Measurements from ENCODE around the gene DPH2.

Gene DPH2

GRCh38 chr1:43997295-43997999 lies 27.6 kb downstream of the DPH2 start:
- Histone ChIP-seq H3K9me3 (ENCODE audit: insufficient read depth, low read length) (no peaks in the 10 kb centered on the region), H3K4me3 (ENCODE audit: low read length) (no peak overlapping the region), H3K4me2 (ENCODE audit: low read length) (no peak overlapping the region), H3K9ac (ENCODE audit: low read length) (no peak overlapping the region), H4K20me1 (ENCODE audit: insufficient read depth, low read length) (no peaks in the 10 kb centered on the region), H3K27me3 (ENCODE audit: low read depth, low read length) (no peaks in the 10 kb centered on the region), H3K36me3 (replicated peaks; ENCODE audit: low read depth, low read length) (no peaks in the 10 kb centered on the region), H3K4me1 (ENCODE audit: low read length) (peaks cover 7% of the 10 kb centered on the region; the same call in 1 of the 2 replicates), H2AFZ (ENCODE audit: low read depth, low read length) (no peak overlapping the region), H3K27ac (ENCODE audit: low read length) (no peak overlapping the region), H3K79me2 (ENCODE audit: low read length) (no peaks in the 10 kb centered on the region)
- TF ChIP-seq EZH2phosphoT487 (IDR thresholded peaks at IDR 0.05; ENCODE audit: low read depth): no peak
- no peak for TF ChIP-seq CTCF (IDR thresholded peaks at IDR 0.05; ENCODE audit: low read depth, low read length)

GRCh38 chr1:43998000-43998378 lies 28.2 kb downstream of the DPH2 start:
- no peaks in the 10 kb centered on the region for H3K79me2 ChIP-seq (ENCODE audit: low read length)
- H3K9ac ChIP-seq (ENCODE audit: low read length): no peak overlapping the region
- H3K27ac ChIP-seq (ENCODE audit: low read length): no peak overlapping the region
- no peaks in the 10 kb centered on the region for H3K9me3 ChIP-seq (ENCODE audit: insufficient read depth, low read length)
- H3K4me1 ChIP-seq (ENCODE audit: low read length): peaks cover 7% of the 10 kb centered on the region; the same call in 1 of the 2 replicates
- TF ChIP-seq CTCF (IDR thresholded peaks at IDR 0.05; ENCODE audit: low read depth, low read length): no peak
- no peak for TF ChIP-seq EZH2phosphoT487 (IDR thresholded peaks at IDR 0.05; ENCODE audit: low read depth)
- H3K27me3 ChIP-seq (ENCODE audit: low read depth, low read length): no peaks in the 10 kb centered on the region
- no peak overlapping the region for H3K4me2 ChIP-seq (ENCODE audit: low read length)
- no peak overlapping the region for H3K4me3 ChIP-seq (ENCODE audit: low read length)
- no peaks in the 10 kb centered on the region for H3K36me3 ChIP-seq (replicated peaks; ENCODE audit: low read depth, low read length)
- H4K20me1 ChIP-seq (ENCODE audit: insufficient read depth, low read length): no peaks in the 10 kb centered on the region
- no peak overlapping the region for H2AFZ ChIP-seq (ENCODE audit: low read depth, low read length)

GRCh38 chr1:43999455-43999854 lies 29.6 kb downstream of the DPH2 start:
- no peak overlapping the region for H3K27ac ChIP-seq (ENCODE audit: low read length)
- TF ChIP-seq CTCF (IDR thresholded peaks at IDR 0.05; ENCODE audit: low read depth, low read length) (no peak), EZH2phosphoT487 (IDR thresholded peaks at IDR 0.05; ENCODE audit: low read depth) (no peak)
- H3K4me3 ChIP-seq (ENCODE audit: low read length): no peak overlapping the region
- H4K20me1 ChIP-seq (ENCODE audit: insufficient read depth, low read length): no peaks in the 10 kb centered on the region
- no peaks in the 10 kb centered on the region for H3K9me3 ChIP-seq (ENCODE audit: insufficient read depth, low read length)
- no peak overlapping the region for H3K4me2 ChIP-seq (ENCODE audit: low read length)
- no peaks in the 10 kb centered on the region for H3K36me3 ChIP-seq (replicated peaks; ENCODE audit: low read depth, low read length)
- H2AFZ ChIP-seq (ENCODE audit: low read depth, low read length): no peak overlapping the region
- no peaks in the 10 kb centered on the region for H3K4me1 ChIP-seq (ENCODE audit: low read length)
- no peaks in the 10 kb centered on the region for H3K79me2 ChIP-seq (ENCODE audit: low read length)
- H3K9ac ChIP-seq (ENCODE audit: low read length): no peak overlapping the region
- H3K27me3 ChIP-seq (ENCODE audit: low read depth, low read length): no peaks in the 10 kb centered on the region

- no peaks in the 10 kb centered on the region for H3K79me2 ChIP-seq (ENCODE audit: low read length)
Observed at GRCh38 chr1:44000122-44000665, 30.4 kb downstream of the DPH2 start.

More at GRCh38 chr1:44000122-44000665, 30.4 kb downstream of the DPH2 start:
- no peak overlapping the region for H2AFZ ChIP-seq (ENCODE audit: low read depth, low read length)
- no peak overlapping the region for H3K4me2 ChIP-seq (ENCODE audit: low read length)
- no peak overlapping the region for H3K9ac ChIP-seq (ENCODE audit: low read length)
- H3K4me3 ChIP-seq (ENCODE audit: low read length): no peak overlapping the region
- no peaks in the 10 kb centered on the region for H3K9me3 ChIP-seq (ENCODE audit: insufficient read depth, low read length)
- no peaks in the 10 kb centered on the region for H3K4me1 ChIP-seq (ENCODE audit: low read length)
- no peaks in the 10 kb centered on the region for H3K27me3 ChIP-seq (ENCODE audit: low read depth, low read length)
- no peaks in the 10 kb centered on the region for H3K36me3 ChIP-seq (replicated peaks; ENCODE audit: low read depth, low read length)
- TF ChIP-seq EZH2phosphoT487 (IDR thresholded peaks at IDR 0.05; ENCODE audit: low read depth) (no peak), CTCF (IDR thresholded peaks at IDR 0.05; ENCODE audit: low read depth, low read length) (no peak)
- no peak overlapping the region for H3K27ac ChIP-seq (ENCODE audit: low read length)
- H4K20me1 ChIP-seq (ENCODE audit: insufficient read depth, low read length): no peaks in the 10 kb centered on the region
